Measurements from ENCODE around the gene MAPK10.

The MAPK10 gene

DNA sequence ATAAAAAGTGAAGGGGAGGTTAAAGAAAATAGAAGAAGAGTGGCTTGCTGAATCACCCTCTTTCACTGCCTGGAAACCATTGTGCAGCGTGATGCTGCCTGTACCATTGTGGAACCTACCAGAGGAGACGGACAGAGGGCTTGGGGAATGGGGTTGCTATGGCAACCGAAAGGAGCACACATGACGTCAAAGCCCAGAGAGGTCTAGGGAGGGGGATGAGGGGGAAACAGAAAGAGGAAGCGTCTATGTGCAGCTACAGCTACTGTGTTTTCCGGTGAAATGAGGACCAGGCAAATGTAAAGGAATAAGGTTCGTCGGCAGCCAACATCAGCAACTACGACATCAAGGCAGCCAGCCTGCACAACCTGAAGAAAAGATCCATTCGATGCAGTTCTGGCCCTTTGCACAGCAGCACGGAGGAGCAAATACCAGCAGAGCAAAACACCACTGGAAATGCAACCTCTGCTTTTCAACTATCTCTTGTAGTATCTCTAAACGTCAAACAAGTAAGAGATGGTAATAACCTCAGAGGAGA lies at the start of gene MAPK10:
Gene MAPK10 (minus strand): TSS at position 110 of the 535 bp plus-strand sequence.
- no peak for DNase-seq (ENCODE audit: insufficient read length, low spot score)
- no peak for FAIRE-seq

GRCh38 chr4:86403575-86403974 lies 43.7 kb upstream of the MAPK10 start:
- TF ChIP-seq CTCF (IDR thresholded peaks at IDR 0.05; ENCODE audit: insufficient read depth, missing control alignments), result no peak
- DNase-seq (ENCODE audit: insufficient read length, low spot score) (no peak), FAIRE-seq (no peak)

More for the DNA sequence above, at the start of gene MAPK10:
- no peak for TF ChIP-seq CTCF (IDR thresholded peaks at IDR 0.05; ENCODE audit: insufficient read depth, missing control alignments)

GRCh38 chr4:86401826-86402225 lies 42.0 kb upstream of the MAPK10 start:
- no peak for TF ChIP-seq CTCF (IDR thresholded peaks at IDR 0.05; ENCODE audit: insufficient read depth, missing control alignments)
- FAIRE-seq (no peak), DNase-seq (ENCODE audit: insufficient read length, low spot score) (no peak)

- DNase-seq (ENCODE audit: insufficient read length, low spot score) (no peak), FAIRE-seq (no peak)
- TF ChIP-seq CTCF (IDR thresholded peaks at IDR 0.05; ENCODE audit: insufficient read depth, missing control alignments), result no peak
These were observed 40.4 kb upstream of the MAPK10 start for GRCh38 chr4:86400216-86400615.

- FAIRE-seq (no peak), DNase-seq (ENCODE audit: insufficient read length, low spot score) (no peak)
- TF ChIP-seq CTCF (IDR thresholded peaks at IDR 0.05; ENCODE audit: insufficient read depth, missing control alignments), result no peak
These were observed 38.3 kb upstream of the MAPK10 start for GRCh38 chr4:86398187-86398586.

DNA sequence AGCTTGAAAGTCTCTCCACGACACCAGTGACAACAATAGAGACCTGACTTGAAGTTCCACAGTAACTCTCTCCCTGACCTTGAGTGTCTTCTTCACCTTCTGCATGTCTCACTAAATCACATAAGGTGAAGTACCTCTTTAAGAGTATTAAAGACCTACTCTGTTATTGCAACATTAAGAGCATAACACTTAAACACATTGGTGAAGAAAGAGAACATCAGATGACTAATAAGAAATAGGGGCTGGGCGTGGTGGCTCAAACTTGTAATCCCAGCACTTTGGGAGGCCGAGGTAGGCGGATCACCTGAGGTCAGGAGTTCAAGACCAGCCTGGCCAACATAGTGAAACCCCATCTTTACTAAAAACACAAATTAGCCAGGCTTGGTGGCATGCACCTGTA lies 33.9 kb upstream of the MAPK10 start:
- no peak for TF ChIP-seq CTCF (IDR thresholded peaks at IDR 0.05; ENCODE audit: insufficient read depth, missing control alignments)
- DNase-seq (ENCODE audit: insufficient read length, low spot score) (no peak), FAIRE-seq (no peak)

DNA sequence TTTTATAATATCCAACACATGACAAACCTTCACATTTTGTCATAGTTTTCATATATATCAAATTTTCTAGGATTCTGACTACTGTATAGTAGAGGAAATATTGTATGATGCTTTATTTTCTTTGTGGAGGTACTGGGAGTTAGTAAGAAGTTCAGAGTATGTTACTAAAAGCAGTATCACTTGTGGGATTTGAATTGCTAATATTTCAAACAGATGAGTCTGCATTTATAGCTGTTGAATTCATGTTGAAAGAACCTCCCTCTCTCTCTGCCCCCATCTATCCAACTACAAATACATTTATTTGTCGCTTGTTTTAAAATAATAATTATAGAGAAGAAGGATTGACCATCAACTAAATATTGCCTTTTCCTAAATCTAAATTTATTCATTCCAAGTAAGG lies 29.8 kb upstream of the MAPK10 start:
- no peak for DNase-seq (ENCODE audit: insufficient read length, low spot score)
- no peak for FAIRE-seq
- no peak for TF ChIP-seq CTCF (IDR thresholded peaks at IDR 0.05; ENCODE audit: insufficient read depth, missing control alignments)

All from D721Med (cell line).